Measurements from ENCODE around the gene ZNF737.
"Not testable (repeated sequence)": the region's sequence is repeated elsewhere in the genome, so short reads cannot be mapped to it uniquely, and the experiment has no call there.

The ZNF737 gene

GRCh38 chr19:20565321-20566018, at the start of gene ZNF737:
ZNF737 (minus strand) TSS chr19:20565781; CDS start chr19:20565640, 141 bp downstream.
- peak; percentile 96 for DNase-seq

DNA sequence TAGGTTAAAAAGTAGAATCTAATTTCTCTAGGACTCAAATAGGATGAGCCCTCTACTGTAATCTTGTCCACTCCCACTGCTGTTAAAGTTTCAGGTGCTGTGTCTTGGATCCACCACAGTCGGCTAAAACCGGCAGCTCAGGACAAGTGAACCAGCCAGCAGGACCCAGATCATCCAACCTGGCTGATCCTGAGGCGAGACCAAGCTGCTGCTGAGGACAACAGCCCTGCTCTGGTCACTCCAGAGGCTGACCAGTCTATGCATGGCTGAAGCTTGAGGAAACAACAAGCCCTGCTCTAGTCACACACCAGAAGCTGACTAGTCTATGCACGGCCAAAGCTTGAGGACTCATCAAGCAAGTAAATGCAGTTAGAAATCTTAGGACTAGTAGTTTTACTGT, 49.4 kb upstream of the ZNF737 start:
- not testable (repeated sequence) for DNase-seq

DNA sequence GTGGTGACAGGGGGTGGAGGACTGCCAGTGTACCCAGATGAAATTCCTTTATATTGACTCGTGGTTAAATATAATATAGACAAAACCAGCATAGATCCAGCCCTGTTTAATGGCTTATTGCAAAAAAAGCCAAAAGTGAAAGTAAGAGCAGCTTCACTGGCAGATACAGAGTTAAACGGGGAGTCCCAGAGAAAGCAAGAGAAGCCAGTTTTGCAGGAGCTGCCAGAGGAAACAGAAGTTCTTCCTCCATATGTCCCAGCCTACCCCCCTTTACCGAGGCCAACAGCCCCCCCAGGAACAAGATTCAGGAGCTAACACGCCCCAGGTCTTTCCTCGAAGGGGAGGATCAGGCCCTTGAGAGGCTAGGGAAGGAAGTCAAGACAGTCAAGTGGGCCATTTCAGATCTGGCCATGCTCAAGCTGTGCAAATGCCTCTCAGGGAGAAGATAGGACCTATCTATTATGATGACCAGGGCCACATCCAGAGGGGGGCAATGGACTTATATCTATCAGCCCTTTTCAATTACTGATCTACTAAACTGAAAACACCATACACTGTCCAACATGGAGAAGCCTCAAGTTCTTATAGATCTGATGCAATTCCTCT, 47.2 kb upstream of the ZNF737 start:
- no peak for DNase-seq

DNA sequence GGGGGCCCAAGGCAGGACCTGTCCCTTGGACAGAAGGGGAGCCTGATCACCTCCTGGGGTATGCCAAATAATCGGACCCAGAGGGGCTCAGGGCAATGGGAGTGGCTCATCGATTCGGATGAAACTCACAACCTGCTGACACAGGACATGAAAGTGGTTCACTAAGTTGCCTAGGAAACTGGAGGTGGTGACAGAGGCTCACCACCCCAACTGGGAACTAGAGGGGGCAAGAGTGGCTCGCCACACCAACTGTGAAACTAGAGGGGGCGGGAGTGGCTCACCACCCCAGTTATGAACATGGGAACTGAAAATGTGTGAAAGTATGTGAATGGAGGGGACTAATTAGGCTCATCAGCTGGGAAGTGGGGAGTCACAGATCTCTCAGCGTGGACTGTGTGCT, 46.3 kb upstream of the ZNF737 start:
- DNase-seq = no peak

DNA sequence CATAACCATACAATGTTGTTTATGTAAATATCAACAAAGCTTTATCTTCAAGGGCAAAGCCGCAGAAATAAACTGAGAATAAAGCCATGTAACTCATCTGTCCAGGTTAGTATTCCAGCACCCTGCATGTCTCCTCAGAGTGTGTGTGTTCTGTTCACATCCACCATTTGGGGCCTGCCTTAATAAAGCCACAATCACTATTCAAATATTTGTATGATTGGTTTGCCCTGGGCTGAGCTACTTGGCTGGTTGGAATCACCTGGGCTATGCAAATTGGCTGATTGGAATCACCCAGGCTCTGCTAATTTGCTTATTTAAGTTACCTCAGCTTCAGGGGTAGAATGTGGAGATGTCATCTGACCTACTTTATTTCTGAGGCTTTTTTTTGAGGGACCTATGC, 42.4 kb upstream of the ZNF737 start:
- no peak for DNase-seq

GRCh38 chr19:20558571-20558970, 7.0 kb downstream of the ZNF737 start:
- no peak for DNase-seq

- no peak for DNase-seq
Observed at GRCh38 chr19:20558011-20558410, 7.6 kb downstream of the ZNF737 start.

DNA sequence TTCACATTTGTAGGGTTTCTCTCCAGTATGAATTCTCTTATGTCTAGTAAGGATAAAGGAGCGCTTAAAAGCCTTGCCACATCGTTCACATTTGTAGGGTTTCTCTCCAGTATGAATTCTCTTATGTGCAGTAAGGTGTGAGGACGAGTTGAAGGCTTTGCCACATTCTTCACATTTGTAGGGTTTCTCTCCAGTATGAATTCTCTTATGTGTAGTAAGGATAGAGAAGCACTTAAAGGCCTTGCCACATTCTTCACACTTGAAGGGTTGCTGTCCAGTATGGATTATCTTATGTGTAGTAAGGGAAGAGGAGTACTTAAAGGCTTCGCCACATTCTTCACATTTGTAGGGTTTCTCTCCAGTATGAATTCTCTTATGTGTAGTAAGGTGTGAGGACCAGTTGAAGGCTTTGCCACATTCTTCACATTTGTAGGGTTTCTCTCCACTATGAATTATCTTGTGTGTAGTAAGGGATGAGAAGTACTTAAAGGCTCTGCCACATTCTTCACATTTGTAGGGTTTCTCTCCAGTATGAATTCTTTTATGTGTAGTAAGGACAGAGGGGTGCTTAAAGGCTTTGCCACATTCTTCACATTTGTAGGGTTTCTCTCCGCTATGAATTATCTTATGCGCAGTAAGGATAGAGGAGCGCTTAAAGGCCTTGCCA, 20.8 kb downstream of the ZNF737 start:
- not testable (repeated sequence) for DNase-seq

- DNase-seq = not testable (repeated sequence)
Observed at GRCh38 chr19:20530303-20530702, 35.3 kb downstream of the ZNF737 start.

- DNase-seq = no peak
Observed at GRCh38 chr19:20513189-20513904, 52.2 kb downstream of the ZNF737 start.

DNA sequence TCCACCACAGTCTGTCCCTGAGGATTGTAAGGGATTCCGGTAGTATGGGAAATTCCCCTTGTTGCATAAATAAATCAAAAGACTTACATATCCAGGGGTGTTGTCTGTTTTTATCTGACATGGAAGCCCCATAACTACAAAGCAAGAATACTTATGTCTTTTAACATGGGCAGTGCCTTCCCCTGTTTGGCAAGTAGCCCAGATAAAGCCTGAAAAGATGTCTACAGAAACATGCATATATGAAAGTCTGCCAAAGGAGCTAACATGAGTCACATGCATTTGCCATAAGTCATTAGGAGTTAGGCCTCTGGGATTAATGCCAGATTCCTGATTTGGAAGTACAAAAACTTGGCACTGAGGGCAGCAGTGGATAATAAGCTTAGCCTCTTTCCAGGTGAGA, 62.1 kb downstream of the ZNF737 start:
- DNase-seq = no peak

Measured in right hindlimb (tissue), 1 donor.